ENCODE data around the gene BRD7. TPM values are rescaled to one million over a fixed set of nuclear protein-coding genes. Genes with fewer than 3 reads are reported as not detected.

The BRD7 gene
- total RNA-seq, 1 donor from 2014 or later = 98.8 TPM

GRCh38 chr16:50284131-50284911, 84.5 kb downstream of the BRD7 start:
- Mint-ChIP-seq H3K27ac (peak overlapping the region; percentile 21), H3K4me3 (no peak overlapping the region), H3K36me3 (ENCODE audit: low read depth) (peaks cover 47% of the 10 kb centered on the region), H3K9me3 (no peaks in the 10 kb centered on the region), H3K4me1 (peaks cover 48% of the 10 kb centered on the region), H3K27me3 (no peaks in the 10 kb centered on the region)
- intact Hi-C loops (cut with micrococcal nuclease) = no loop called here
- no peak for DNase-seq

- Mint-ChIP-seq H3K4me3 (no peak overlapping the region), H3K4me1 (peaks cover 59% of the 10 kb centered on the region), H3K9me3 (no peaks in the 10 kb centered on the region), H3K36me3 (ENCODE audit: low read depth) (peaks cover 48% of the 10 kb centered on the region), H3K27ac (no peak overlapping the region), H3K27me3 (no peaks in the 10 kb centered on the region)
- DNase-seq = no peak
- intact Hi-C loops (cut with micrococcal nuclease) = no loop called here
Observed at GRCh38 chr16:50282955-50283631, 85.7 kb downstream of the BRD7 start.

GRCh38 chr16:50282010-50282538, 86.7 kb downstream of the BRD7 start:
- H3K36me3 Mint-ChIP-seq (ENCODE audit: low read depth) = peaks cover 51% of the 10 kb centered on the region
- peak overlapping the region; percentile 69 for H3K27ac Mint-ChIP-seq
- peaks cover 69% of the 10 kb centered on the region for H3K4me1 Mint-ChIP-seq
- DNase-seq = peak; percentile 85
- no peaks in the 10 kb centered on the region for H3K27me3 Mint-ChIP-seq
- intact Hi-C loops (cut with micrococcal nuclease) = no loop called here
- peaks cover 4% of the 10 kb centered on the region for H3K9me3 Mint-ChIP-seq
- H3K4me3 Mint-ChIP-seq = peak overlapping the region; percentile 72

- Mint-ChIP-seq H3K4me1 (peaks cover 75% of the 10 kb centered on the region), H3K27me3 (no peaks in the 10 kb centered on the region), H3K4me3 (peak overlapping the region; percentile 72), H3K27ac (no peak overlapping the region), H3K9me3 (peaks cover 4% of the 10 kb centered on the region), H3K36me3 (ENCODE audit: low read depth) (peaks cover 50% of the 10 kb centered on the region)
- DNase-seq = no peak
- intact Hi-C loops (cut with micrococcal nuclease) = no loop called here
Observed at GRCh38 chr16:50281391-50282009, 87.3 kb downstream of the BRD7 start.

GRCh38 chr16:50280932-50281331, 87.9 kb downstream of the BRD7 start:
- no peak overlapping the region for H3K4me3 Mint-ChIP-seq
- H3K4me1 Mint-ChIP-seq = peaks cover 79% of the 10 kb centered on the region
- H3K27me3 Mint-ChIP-seq = no peaks in the 10 kb centered on the region
- H3K36me3 Mint-ChIP-seq (ENCODE audit: low read depth) = peaks cover 46% of the 10 kb centered on the region
- H3K27ac Mint-ChIP-seq = no peak overlapping the region
- H3K9me3 Mint-ChIP-seq = peaks cover 4% of the 10 kb centered on the region
- no peak for DNase-seq
- intact Hi-C loops (cut with micrococcal nuclease) = no loop called here

GRCh38 chr16:50279504-50279865, 89.3 kb downstream of the BRD7 start:
- H3K9me3 Mint-ChIP-seq = peaks cover 4% of the 10 kb centered on the region
- H3K4me1 Mint-ChIP-seq = peaks cover 81% of the 10 kb centered on the region
- intact Hi-C loops (cut with micrococcal nuclease) = loop anchor here (5.0 kb wide), 4 partner anchors 33 to 463 kb away; partner anchors contain the start of genes CYLD and TENT4B
- DNase-seq = no peak
- no peak overlapping the region for H3K4me3 Mint-ChIP-seq
- peaks cover 38% of the 10 kb centered on the region for H3K36me3 Mint-ChIP-seq (ENCODE audit: low read depth)
- no peaks in the 10 kb centered on the region for H3K27me3 Mint-ChIP-seq
- peak overlapping the region; percentile 45 for H3K27ac Mint-ChIP-seq

GRCh38 chr16:50278251-50278650, 90.5 kb downstream of the BRD7 start:
- H3K4me3 Mint-ChIP-seq = peak overlapping the region; percentile 49
- peaks cover 41% of the 10 kb centered on the region for H3K36me3 Mint-ChIP-seq (ENCODE audit: low read depth)
- peak overlapping the region; percentile 91 for H3K27ac Mint-ChIP-seq
- H3K27me3 Mint-ChIP-seq = no peaks in the 10 kb centered on the region
- no peak for DNase-seq
- intact Hi-C loops (cut with micrococcal nuclease) = loop anchor here (5.0 kb wide), 4 partner anchors 34 to 464 kb away; partner anchors contain the start of genes CYLD and TENT4B
- peaks cover 4% of the 10 kb centered on the region for H3K9me3 Mint-ChIP-seq
- H3K4me1 Mint-ChIP-seq = peaks cover 81% of the 10 kb centered on the region

GRCh38 chr16:50276801-50277555, 91.8 kb downstream of the BRD7 start:
- Mint-ChIP-seq H3K27me3 (no peaks in the 10 kb centered on the region), H3K36me3 (ENCODE audit: low read depth) (peaks cover 43% of the 10 kb centered on the region), H3K27ac (peak overlapping the region; percentile 91), H3K4me3 (peak overlapping the region; percentile 49), H3K4me1 (peaks cover 81% of the 10 kb centered on the region), H3K9me3 (peaks cover 4% of the 10 kb centered on the region)
- intact Hi-C loops (cut with micrococcal nuclease) = loop anchor here (1.0 to 5.0 kb wide), 6 partner anchors 13 to 465 kb away; partner anchors contain the start of genes CYLD and TENT4B
- DNase-seq = no peak

GRCh38 chr16:50276326-50276640, 92.5 kb downstream of the BRD7 start:
- no peaks in the 10 kb centered on the region for H3K27me3 Mint-ChIP-seq
- no peak for DNase-seq
- peaks cover 86% of the 10 kb centered on the region for H3K4me1 Mint-ChIP-seq
- peaks cover 43% of the 10 kb centered on the region for H3K36me3 Mint-ChIP-seq (ENCODE audit: low read depth)
- peak overlapping the region; percentile 91 for H3K27ac Mint-ChIP-seq
- no peak overlapping the region for H3K4me3 Mint-ChIP-seq
- intact Hi-C loops (cut with micrococcal nuclease) = loop anchor here (5.0 kb wide), 4 partner anchors 36 to 466 kb away; partner anchors contain the start of genes CYLD and TENT4B
- peaks cover 4% of the 10 kb centered on the region for H3K9me3 Mint-ChIP-seq

GRCh38 chr16:50275428-50276325, 93.1 kb downstream of the BRD7 start:
- Mint-ChIP-seq H3K9me3 (peaks cover 4% of the 10 kb centered on the region), H3K27me3 (no peaks in the 10 kb centered on the region), H3K36me3 (ENCODE audit: low read depth) (peaks cover 44% of the 10 kb centered on the region), H3K27ac (peak overlapping the region; percentile 99), H3K4me3 (peak overlapping the region; percentile 99), H3K4me1 (peaks cover 89% of the 10 kb centered on the region)
- no peak for DNase-seq
- intact Hi-C loops (cut with micrococcal nuclease) = loop anchor here (5.0 kb wide), 4 partner anchors 37 to 467 kb away; partner anchors contain the start of genes CYLD and TENT4B

- peaks cover 4% of the 10 kb centered on the region for H3K9me3 Mint-ChIP-seq
- DNase-seq = no peak
- peaks cover 38% of the 10 kb centered on the region for H3K36me3 Mint-ChIP-seq (ENCODE audit: low read depth)
- no peaks in the 10 kb centered on the region for H3K27me3 Mint-ChIP-seq
- H3K4me3 Mint-ChIP-seq = peak overlapping the region; percentile 99
- peaks cover 85% of the 10 kb centered on the region for H3K4me1 Mint-ChIP-seq
- peak overlapping the region; percentile 99 for H3K27ac Mint-ChIP-seq
- intact Hi-C loops (cut with micrococcal nuclease) = loop anchor here (5.0 kb wide), 4 partner anchors 37 to 467 kb away; partner anchors contain the start of genes CYLD and TENT4B
Observed at GRCh38 chr16:50275098-50275415, 93.7 kb downstream of the BRD7 start.

- Mint-ChIP-seq H3K27me3 (no peaks in the 10 kb centered on the region), H3K4me1 (peaks cover 84% of the 10 kb centered on the region), H3K4me3 (peak overlapping the region; percentile 99), H3K9me3 (peaks cover 4% of the 10 kb centered on the region), H3K27ac (peak overlapping the region; percentile 99), H3K36me3 (ENCODE audit: low read depth) (peaks cover 32% of the 10 kb centered on the region)
- peak; percentile 83 for DNase-seq
- intact Hi-C loops (cut with micrococcal nuclease) = loop anchor here (1.0 to 5.0 kb wide), 5 partner anchors 8 to 468 kb away; partner anchors contain the start of genes ADCY7, CYLD and TENT4B
Observed at GRCh38 chr16:50274326-50275097, 94.3 kb downstream of the BRD7 start.
